GM12878 (cell line): ENCODE measurements around the gene RIPK4. TPM values are rescaled to one million over a fixed set of nuclear protein-coding genes. Genes with fewer than 3 reads are reported as not detected.

Experiments used
- ATAC-seq: fragments of 200-7000 bp; cut with Tn5 transposase; 3 replicates; pipeline ENCODE4 v1.9.1; 2020; ENCODE audit warnings: mild to moderate bottlenecking, moderate library complexity
- BruUV-seq: library from RNA; stranded (reverse); fragments of 400-500 nt; replicated peaks from 2 replicates; lab custom pipeline; 2021; lab: Mats Ljungman, UMichigan
- CTCF ChIA-PET: fragments of 300-600 bp; sonication (Branson Sonifier 250); formaldehyde crosslinking; extraction: SDS; loops from one replicate; lab custom pipeline; 2021; ENCODE audit warnings: inconsistent platforms; lab: Yijun Ruan, JAX
- POLR2A ChIA-PET: fragments of 350-600 bp; formaldehyde crosslinking; extraction: SDS; loops from one replicate; lab custom pipeline; 2021; ENCODE audit warnings: inconsistent platforms; lab: Charles Lee
- RAD21 ChIA-PET: fragments of 300-600 bp; sonication (Branson Sonifier 250); formaldehyde crosslinking; loops from one replicate; lab custom pipeline; 2023; ENCODE audit warnings: antibody characterized with exemption; ENCODE audit not compliant: unreplicated experiment; lab: Charles Lee
- SMC1A ChIA-PET: fragments of 300-600 bp; sonication (Branson Sonifier 250); formaldehyde crosslinking; loops from one replicate; lab custom pipeline; 2023; ENCODE audit not compliant: unreplicated experiment, uncharacterized antibody; lab: Charles Lee
- DNase-seq: peaks from one replicate; pipeline ENCODE4 v3.0.0-alpha.2; 2011; ENCODE audit warnings: low read depth, low spot score
- FAIRE-seq: peaks from 3 replicates; lab custom pipeline; 2011; peaks lifted over from hg19 to GRCh38; lab: Jason Lieb, UNC
- H2AFZ ChIP-seq: 2 replicates; pipeline ENCODE4 v1.6.0; 2011; ENCODE audit warnings: low read depth, low read length, control low read depth; ENCODE audit not compliant: control insufficient read depth
- H3K27ac ChIP-seq: 2 replicates; pipeline ENCODE4 v1.5.1; 2011; ENCODE audit warnings: control low read depth; ENCODE audit not compliant: control insufficient read depth, insufficient read depth
- H3K27me3 ChIP-seq, 2 experiments: replicated peaks in 1 of 2; 2 replicates each; pipeline versions ENCODE4 v1.6.0 to v1.6.1; 2011; ENCODE audit warnings: low read length in 1 of 2; ENCODE audit not compliant: control insufficient read depth in 2 of 2, insufficient read depth in 2 of 2
- H3K36me3 ChIP-seq, 2 experiments: 2 replicates each; pipeline ENCODE4 v1.5.1; 2011; ENCODE audit warnings: low read length in 1 of 2; ENCODE audit not compliant: control insufficient read depth in 2 of 2, insufficient read depth in 2 of 2
- H3K4me1 ChIP-seq: 2 replicates; pipeline ENCODE4 v1.6.1; 2011; ENCODE audit warnings: mild to moderate bottlenecking, low read length, moderate library complexity, mixed read lengths; ENCODE audit not compliant: control insufficient read depth, insufficient read depth
- H3K4me2 ChIP-seq: 2 replicates; pipeline ENCODE4 v1.6.0; 2011; ENCODE audit warnings: control low read depth; ENCODE audit not compliant: control insufficient read depth, insufficient read depth
- H3K4me3 ChIP-seq: fragments of 200-600 bp; sonication (generic); 2 replicates; pipeline ENCODE4 v1.5.1; 2016
- H3K79me2 ChIP-seq: 2 replicates; pipeline ENCODE4 v1.6.0; 2011; ENCODE audit warnings: low read length; ENCODE audit not compliant: control insufficient read depth, insufficient read depth
- H3K9ac ChIP-seq: 2 replicates; pipeline ENCODE4 v1.8.0; 2011; ENCODE audit warnings: low read length, control low read depth, mixed read lengths; ENCODE audit not compliant: control insufficient read depth, insufficient read depth
- H3K9me3 ChIP-seq: replicated peaks from 3 replicates; pipeline ENCODE4 v1.5.1; 2011; ENCODE audit warnings: mild to moderate bottlenecking, low read length; ENCODE audit not compliant: control insufficient read depth, insufficient read depth
- H4K20me1 ChIP-seq: 2 replicates; pipeline ENCODE4 v1.6.0; 2011; ENCODE audit not compliant: control insufficient read depth, insufficient read depth
- CREM ChIP-seq: IDR thresholded peaks from 2 replicates; pipeline ENCODE4 v1.6.1; 2014; ENCODE audit warnings: antibody characterized with exemption, low read depth
- ELK1 ChIP-seq: IDR thresholded peaks from 2 replicates; pipeline ENCODE4 v1.6.1; 2012; ENCODE audit warnings: low read depth, low read length, improper control_type of control experiment
- ETV6 ChIP-seq, 2 experiments: fragments of 450-650 bp in 1 of 2; IDR thresholded peaks in 1 of 2; conservative IDR thresholded peaks in 1 of 2; 2 replicates each; pipeline ENCODE4 v1.6.1; 2014; ENCODE audit warnings: antibody characterized with exemption in 1 of 2, borderline replicate concordance in 1 of 2, low read depth in 1 of 2, mild to moderate bottlenecking in 1 of 2, moderate library complexity in 1 of 2
- KDM1A ChIP-seq: fragments of 200-600 bp; sonication (generic); IDR thresholded peaks from 2 replicates; pipeline ENCODE4 v1.6.1; 2016; ENCODE audit warnings: borderline replicate concordance
- MTA3 ChIP-seq: IDR thresholded peaks from 2 replicates; pipeline ENCODE4 v1.6.1; 2012; ENCODE audit warnings: low read length, inconsistent platforms, borderline replicate concordance
- MXI1 ChIP-seq: fragments of 150-350 bp; IDR thresholded peaks from 2 replicates; pipeline ENCODE4 v1.6.1; 2011; ENCODE audit warnings: low read depth, mild to moderate bottlenecking, inconsistent platforms, low read length, improper control_type of control experiment
- NR2C2 ChIP-seq: IDR thresholded peaks from 2 replicates; pipeline ENCODE4 v1.6.1; 2011; ENCODE audit warnings: borderline replicate concordance, low read depth; ENCODE audit not compliant: control insufficient read depth, insufficient read length
- NRF1 ChIP-seq: conservative IDR thresholded peaks from 2 replicates; pipeline ENCODE4 v1.6.1; 2011; ENCODE audit warnings: mild to moderate bottlenecking, low read depth, low read length, improper control_type of control experiment
- RELA ChIP-seq: fragments of 450-650 bp; IDR thresholded peaks from 2 replicates; pipeline ENCODE4 v1.8.0; 2014; ENCODE audit warnings: borderline replicate concordance; ENCODE audit not compliant: partially characterized antibody
- ZBTB33 ChIP-seq: fragments of 450-650 bp; IDR thresholded peaks from 2 replicates; pipeline ENCODE4 v1.6.1; 2017; ENCODE audit warnings: mild to moderate bottlenecking
- ZNF592 ChIP-seq: fragments of 450-650 bp; IDR thresholded peaks from 2 replicates; pipeline ENCODE4 v1.6.1; 2017; ENCODE audit warnings: mild to moderate bottlenecking, moderate library complexity
- WGBS: methylation state at CpG from one replicate; pipeline ENCODE4 v1.1.6; 2016; ENCODE audit warnings: low lambda C conversion rate; ENCODE audit not compliant: insufficient replicate concordance, insufficient coverage; ENCODE audit errors: missing lambda C conversion rate; 5-methylcytosine and 5-hydroxymethylcytosine counted together
- in situ Hi-C: fragments of 300-500 bp; cut with MboI; formaldehyde crosslinking; loops from 9 replicates; pipeline ENCODE4 v1.14.3; 2018; ENCODE audit warnings: mixed read lengths
- intact Hi-C: fragments of 100-400 bp; cut with micrococcal nuclease; formaldehyde crosslinking; loops from one replicate; pipeline ENCODE4 v1.14.2; 2022; ENCODE audit not compliant: unreplicated experiment
- polyA plus RNA-seq, 11 experiments: library from polyadenylated mRNA; depleted of rRNA in 4 of 11; unstranded in 6 of 11; stranded (reverse) in 5 of 11; fragments of >200 nt; fragmentation: Nextera tagmentation in 4 of 11; fragmentation: Illumina TruSeq in 1 of 11; extraction: Ambion mirVana in 4 of 11; extraction: Trizol in 1 of 11; gene quantifications; 1 replicate in 1 of 11; 2 replicates in 10 of 11; pipeline versions ENCODE4 v1.2.1 to v1.2.3, GENCODE V29; 2011 to 2016; ENCODE audit warnings: inconsistent platforms in 2 of 11, missing spikeins in 2 of 11, low read depth in 1 of 11
- total RNA-seq, 4 experiments: library from RNA; depleted of rRNA in 3 of 4; stranded (reverse); fragments of >200 nt in 3 of 4; fragmentation: Illumina TruSeq in 1 of 4; extraction: Trizol in 1 of 4; gene quantifications; 2 replicates each; pipeline versions ENCODE4 v1.2.1 to v1.2.3, GENCODE V29; 2013 to 2021
- TF ChIP-seq, protein P1 (sequence below): fragments of 450-650 bp; IDR thresholded peaks from 2 replicates; pipeline ENCODE4 v1.6.1; 2018; ENCODE audit warnings: borderline replicate concordance, mild to moderate bottlenecking; ENCODE audit not compliant: partially characterized antibody
- TF ChIP-seq, protein P2 (sequence below): IDR thresholded peaks from 2 replicates; pipeline ENCODE4 v1.6.1; 2011; ENCODE audit warnings: mild to moderate bottlenecking, low read depth, low read length, moderate library complexity; ENCODE audit not compliant: insufficient replicate concordance

Gene RIPK4
- total and polyA plus RNA-seq, 10 of the 15 experiments (the other 5 are each of a cell fraction or from before 2014, with no cell fraction given) = 0.05 TPM; not detected in 9

GRCh38 chr21:41712730-41713129, 54.1 kb downstream of the RIPK4 start:
- H2AFZ ChIP-seq = no peak overlapping the region
- ATAC-seq = no peak
- WGBS = 20% methylated on average over 9 of the region's 9 CpGs
- CTCF ChIA-PET = no interaction called here
- no peak for DNase-seq
- H3K27ac ChIP-seq = no peak overlapping the region
- RAD21 ChIA-PET = no interaction called here
- H3K9ac ChIP-seq = no peak overlapping the region
- H3K4me2 ChIP-seq = no peak overlapping the region
- no TSS peak for BruUV-seq
- SMC1A ChIA-PET = no interaction called here
- H3K27me3 ChIP-seq = no peaks in the 10 kb centered on the region; a peak in 2 of 4 replicates
- H3K36me3 ChIP-seq = no peaks in the 10 kb centered on the region
- H3K4me3 ChIP-seq = no peak overlapping the region
- no peak for FAIRE-seq
- no peaks in the 10 kb centered on the region for H3K79me2 ChIP-seq
- no peaks in the 10 kb centered on the region for H4K20me1 ChIP-seq
- intact Hi-C loops (no loop called here), in situ Hi-C loops (no loop called here)
- H3K4me1 ChIP-seq = no peaks in the 10 kb centered on the region
- H3K9me3 ChIP-seq = no peaks in the 10 kb centered on the region; the same call in 2 of the 3 replicates
- POLR2A ChIA-PET = no interaction called here
- TF ChIP-seq NR2C2 = no peak
- TF ChIP-seq ZBTB33 = no peak
- TF ChIP-seq MXI1 = no peak
- no peak for TF ChIP-seq ETV6 (conservative IDR thresholded peaks at IDR 0.05 in 1 of 2, IDR thresholded peaks at IDR 0.05 in 1 of 2; ENCODE audit: borderline replicate concordance in 1 of 2, low read depth in 1 of 2)
- TF ChIP-seq MTA3 = no peak
- TF ChIP-seq, protein P1, sequence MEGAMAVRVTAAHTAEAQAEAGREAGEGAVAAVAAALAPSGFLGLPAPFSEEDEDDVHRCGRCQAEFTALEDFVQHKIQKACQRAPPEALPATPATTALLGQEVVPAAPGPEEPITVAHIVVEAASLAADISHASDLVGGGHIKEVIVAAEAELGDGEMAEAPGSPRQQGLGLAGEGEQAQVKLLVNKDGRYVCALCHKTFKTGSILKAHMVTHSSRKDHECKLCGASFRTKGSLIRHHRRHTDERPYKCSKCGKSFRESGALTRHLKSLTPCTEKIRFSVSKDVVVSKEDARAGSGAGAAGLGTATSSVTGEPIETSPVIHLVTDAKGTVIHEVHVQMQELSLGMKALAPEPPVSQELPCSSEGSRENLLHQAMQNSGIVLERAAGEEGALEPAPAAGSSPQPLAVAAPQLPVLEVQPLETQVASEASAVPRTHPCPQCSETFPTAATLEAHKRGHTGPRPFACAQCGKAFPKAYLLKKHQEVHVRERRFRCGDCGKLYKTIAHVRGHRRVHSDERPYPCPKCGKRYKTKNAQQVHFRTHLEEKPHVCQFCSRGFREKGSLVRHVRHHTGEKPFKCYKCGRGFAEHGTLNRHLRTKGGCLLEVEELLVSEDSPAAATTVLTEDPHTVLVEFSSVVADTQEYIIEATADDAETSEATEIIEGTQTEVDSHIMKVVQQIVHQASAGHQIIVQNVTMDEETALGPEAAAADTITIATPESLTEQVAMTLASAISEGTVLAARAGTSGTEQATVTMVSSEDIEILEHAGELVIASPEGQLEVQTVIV = no peak
- TF ChIP-seq ZNF592 = no peak
- TF ChIP-seq ELK1 = no peak
- TF ChIP-seq KDM1A = no peak
- TF ChIP-seq CREM = no peak
- no peak for TF ChIP-seq RELA
- TF ChIP-seq, protein P2, sequence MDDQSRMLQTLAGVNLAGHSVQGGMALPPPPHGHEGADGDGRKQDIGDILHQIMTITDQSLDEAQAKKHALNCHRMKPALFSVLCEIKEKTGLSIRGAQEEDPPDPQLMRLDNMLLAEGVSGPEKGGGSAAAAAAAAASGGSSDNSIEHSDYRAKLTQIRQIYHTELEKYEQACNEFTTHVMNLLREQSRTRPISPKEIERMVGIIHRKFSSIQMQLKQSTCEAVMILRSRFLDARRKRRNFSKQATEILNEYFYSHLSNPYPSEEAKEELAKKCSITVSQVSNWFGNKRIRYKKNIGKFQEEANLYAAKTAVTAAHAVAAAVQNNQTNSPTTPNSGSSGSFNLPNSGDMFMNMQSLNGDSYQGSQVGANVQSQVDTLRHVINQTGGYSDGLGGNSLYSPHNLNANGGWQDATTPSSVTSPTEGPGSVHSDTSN = no peak
- no peak for TF ChIP-seq NRF1
